ENCODE results near the gene SLC37A3.
"Not testable (repeated sequence)": the region's sequence is repeated elsewhere in the genome, so short reads cannot be mapped to it uniquely, and the experiment has no call there.

SLC37A3 gene

GRCh38 chr7:140397784-140398750, at the start of gene SLC37A3:
Gene SLC37A3, minus strand, starts transcription at chr7:140398530. Its CDS starts 16,004 bp downstream, at chr7:140382526.
- no peak for FAIRE-seq

- FAIRE-seq: no peak
Observed at GRCh38 chr7:140447841-140448240, 49.5 kb upstream of the SLC37A3 start.

- FAIRE-seq: no peak
Observed at GRCh38 chr7:140446467-140446866, 48.1 kb upstream of the SLC37A3 start.

GRCh38 chr7:140441519-140441918, 43.2 kb upstream of the SLC37A3 start:
- FAIRE-seq: no peak

GRCh38 chr7:140440593-140440992, 42.3 kb upstream of the SLC37A3 start:
- no peak for FAIRE-seq

- FAIRE-seq: no peak
Observed at GRCh38 chr7:140439359-140439758, 41.0 kb upstream of the SLC37A3 start.

- FAIRE-seq: no peak
Observed at GRCh38 chr7:140435252-140435895, 37.0 kb upstream of the SLC37A3 start.

- FAIRE-seq: no peak
Observed at GRCh38 chr7:140433396-140433795, 35.1 kb upstream of the SLC37A3 start.

- FAIRE-seq: no peak
Observed at GRCh38 chr7:140426130-140426529, 27.8 kb upstream of the SLC37A3 start.

- FAIRE-seq: no peak
Observed at GRCh38 chr7:140425718-140426117, 27.4 kb upstream of the SLC37A3 start.

- no peak for FAIRE-seq
Observed at GRCh38 chr7:140423501-140423900, 25.2 kb upstream of the SLC37A3 start.

- no peak for FAIRE-seq
Observed at GRCh38 chr7:140421521-140421920, 23.2 kb upstream of the SLC37A3 start.

GRCh38 chr7:140418653-140419052, 20.3 kb upstream of the SLC37A3 start:
- FAIRE-seq: no peak

GRCh38 chr7:140418156-140418472, 19.8 kb upstream of the SLC37A3 start:
- FAIRE-seq: not testable (repeated sequence)

GRCh38 chr7:140417456-140418155, 19.3 kb upstream of the SLC37A3 start:
- no peak for FAIRE-seq

GRCh38 chr7:140416560-140416959, 18.2 kb upstream of the SLC37A3 start:
- no peak for FAIRE-seq

- FAIRE-seq: not testable (repeated sequence)
Observed at GRCh38 chr7:140415816-140416215, 17.5 kb upstream of the SLC37A3 start.

- no peak for FAIRE-seq
Observed at GRCh38 chr7:140415361-140415760, 17.0 kb upstream of the SLC37A3 start.

GRCh38 chr7:140404565-140405065, 6.3 kb upstream of the SLC37A3 start:
- FAIRE-seq: no peak

- no peak for FAIRE-seq
Observed at GRCh38 chr7:140403878-140404564, 5.7 kb upstream of the SLC37A3 start, which contains the start of gene RAB19. Gene RAB19, plus strand, starts transcription at chr7:140404058. Its CDS starts 3,589 bp downstream, at chr7:140407647.

- no peak for FAIRE-seq
Observed at GRCh38 chr7:140402178-140402835, 4.0 kb upstream of the SLC37A3 start.

GRCh38 chr7:140400381-140400780, 2.1 kb upstream of the SLC37A3 start:
- FAIRE-seq: no peak
